GM23338 (cell line): Measurements from ENCODE around the gene AQP3. TPM values are rescaled to one million over a fixed set of nuclear protein-coding genes. Genes with fewer than 3 reads are reported as not detected.

Source experiments
- ATAC-seq: fragments of 200-7000 bp; cut with Tn5 transposase; 3 replicates; pipeline ENCODE4 v1.9.1; 2020
- DNase-seq: peaks from one replicate; pipeline ENCODE4 v3.0.0-alpha.2; 2015; ENCODE audit warnings: low spot score
- H2AFZ ChIP-seq: fragments of 200-600 bp; sonication (generic); 2 replicates; pipeline ENCODE4 v1.8.0; 2016; ENCODE audit warnings: antibody characterized with exemption, mild to moderate bottlenecking, moderate library complexity
- H3F3A ChIP-seq: fragments of 200-600 bp; sonication (generic); replicated peaks from 2 replicates; pipeline ENCODE4 v1.8.0; 2017; ENCODE audit warnings: antibody characterized with exemption, mixed run types, low read depth
- H3K27ac ChIP-seq: fragments of 200-600 bp; sonication (generic); 2 replicates; pipeline ENCODE4 v1.6.1; 2016; ENCODE audit warnings: low read depth
- H3K27me3 ChIP-seq: fragments of 200-600 bp; sonication (generic); 2 replicates; pipeline ENCODE4 v1.8.0; 2016; ENCODE audit warnings: mild to moderate bottlenecking, mixed run types, moderate library complexity; ENCODE audit not compliant: insufficient read depth
- H3K36me3 ChIP-seq: fragments of 200-600 bp; sonication (generic); 2 replicates; pipeline ENCODE4 v1.8.0; 2016; ENCODE audit warnings: mild to moderate bottlenecking; ENCODE audit not compliant: insufficient read depth
- H3K4me1 ChIP-seq: fragments of 200-600 bp; sonication (generic); 2 replicates; pipeline ENCODE4 v1.8.0; 2016; ENCODE audit warnings: mild to moderate bottlenecking, moderate library complexity; ENCODE audit not compliant: insufficient read depth
- H3K4me2 ChIP-seq: fragments of 200-600 bp; sonication (generic); 2 replicates; pipeline ENCODE4 v1.7.1; 2017; ENCODE audit warnings: mixed run types
- H3K4me3 ChIP-seq: fragments of 200-600 bp; sonication (generic); 2 replicates; pipeline ENCODE4 v1.6.1; 2016; ENCODE audit warnings: mixed run types
- H3K79me2 ChIP-seq: fragments of 200-600 bp; sonication (generic); replicated peaks from 2 replicates; pipeline ENCODE4 v1.8.0; 2017; ENCODE audit warnings: mild to moderate bottlenecking; ENCODE audit not compliant: insufficient read depth
- H3K9me2 ChIP-seq: fragments of 200-600 bp; sonication (generic); 2 replicates; pipeline ENCODE4 v1.8.0; 2017; ENCODE audit not compliant: insufficient read depth
- H4K20me1 ChIP-seq: fragments of 200-600 bp; sonication (generic); replicated peaks from 2 replicates; pipeline ENCODE4 v1.8.0; 2017; ENCODE audit warnings: mild to moderate bottlenecking; ENCODE audit not compliant: insufficient read depth
- H3K27ac Mint-ChIP-seq: 2 replicates; pipeline ENCODE4 v1.8.0; 2020; ENCODE audit warnings: inconsistent platforms, mild to moderate bottlenecking, moderate library complexity, mixed read lengths
- H3K27me3 Mint-ChIP-seq: 3 replicates; pipeline ENCODE4 v1.8.0; 2022; ENCODE audit warnings: low read depth, mild to moderate bottlenecking, moderate library complexity, mixed read lengths, inconsistent platforms; ENCODE audit not compliant: insufficient read depth, poor library complexity
- H3K36me3 Mint-ChIP-seq: 3 replicates; pipeline ENCODE4 v1.8.0; 2021; ENCODE audit warnings: low read depth, mild to moderate bottlenecking, inconsistent platforms, moderate library complexity, mixed read lengths
- H3K4me1 Mint-ChIP-seq: 3 replicates; pipeline ENCODE4 v1.8.0; 2020; ENCODE audit warnings: mild to moderate bottlenecking, inconsistent platforms, mixed read lengths
- H3K4me3 Mint-ChIP-seq: 3 replicates; pipeline ENCODE4 v1.8.0; 2021; ENCODE audit warnings: moderate library complexity, mild to moderate bottlenecking, inconsistent platforms, mixed read lengths
- H3K9me3 Mint-ChIP-seq: 3 replicates; pipeline ENCODE4 v1.8.0; 2020; ENCODE audit warnings: moderate library complexity, mild to moderate bottlenecking, inconsistent platforms, mixed read lengths
- CTCF ChIP-seq, 2 experiments: fragments of 200-600 bp in 1 of 2; sonication (generic) in 1 of 2; conservative IDR thresholded peaks; 2 replicates each; pipeline versions ENCODE4 v1.5.1 to v1.6.1; 2016 to 2017; ENCODE audit warnings: antibody characterized with exemption in 2 of 2, low read depth in 2 of 2, mild to moderate bottlenecking in 2 of 2, moderate library complexity in 1 of 2
- ETS1 ChIP-seq: IDR thresholded peaks from 2 replicates; pipeline ENCODE4 v1.6.1; 2016; ENCODE audit warnings: antibody characterized with exemption
- EZH2 ChIP-seq: fragments of 200-600 bp; sonication (generic); IDR thresholded peaks from one replicate; pipeline ENCODE4 v1.8.0; 2017; ENCODE audit warnings: antibody characterized with exemption, mild to moderate bottlenecking, low read depth; ENCODE audit not compliant: unreplicated experiment
- JUNB ChIP-seq: IDR thresholded peaks from one replicate; pipeline ENCODE4 v1.6.1; 2016; ENCODE audit warnings: antibody characterized with exemption; ENCODE audit not compliant: unreplicated experiment
- POLR2AphosphoS5 ChIP-seq: IDR thresholded peaks from 2 replicates; pipeline ENCODE4 v1.6.1; 2016; ENCODE audit warnings: antibody characterized with exemption, low read depth
- REST ChIP-seq: IDR thresholded peaks from one replicate; pipeline ENCODE4 v1.6.1; 2018; ENCODE audit warnings: antibody characterized with exemption; ENCODE audit not compliant: unreplicated experiment
- ZNF331 ChIP-seq: fragments of 250-450 bp; sonication (Bioruptor Pico); IDR thresholded peaks from 2 replicates; pipeline ENCODE4 v1.5.0; 2020; ENCODE audit warnings: low read depth, mild to moderate bottlenecking, moderate library complexity
- ZNF462 ChIP-seq: fragments of 250-450 bp; sonication (Bioruptor Pico); IDR thresholded peaks from 2 replicates; pipeline ENCODE4 v1.5.0; 2020; ENCODE audit warnings: mild to moderate bottlenecking, moderate library complexity
- polyA plus RNA-seq: library from polyadenylated mRNA; unstranded; fragments of >200 nt; fragmentation: Nextera tagmentation; extraction: Ambion mirVana; gene quantifications from 2 replicates; pipeline ENCODE4 v1.2.1, GENCODE V29; 2016
- total RNA-seq: library from RNA; depleted of rRNA; stranded (reverse); fragments of >200 nt; shearing (Covaris generic); gene quantifications from 2 replicates; pipeline ENCODE4 v1.2.3, GENCODE V29; 2014

Gene AQP3
- total and polyA plus RNA-seq, 2 experiments from 2014 or later = 1.4 to 3.5 TPM

GRCh38 chr9:33442125-33442524 lies 5.3 kb downstream of the AQP3 start (continued):
- TF ChIP-seq REST = no peak

GRCh38 chr9:33440609-33441008 lies 6.8 kb downstream of the AQP3 start:
- Histone ChIP-seq H3K4me3 (no peak overlapping the region), H3K27me3 (no peaks in the 10 kb centered on the region), H3K9me2 (no peaks in the 10 kb centered on the region), H3K4me1 (peaks cover 5% of the 10 kb centered on the region), H3F3A (no peaks in the 10 kb centered on the region), H3K79me2 (no peaks in the 10 kb centered on the region), H3K4me2 (no peak overlapping the region), H4K20me1 (no peaks in the 10 kb centered on the region), H2AFZ (no peak overlapping the region), H3K27ac (no peak overlapping the region), H3K36me3 (no peaks in the 10 kb centered on the region)
- no peak overlapping the region for H3K4me3 Mint-ChIP-seq
- DNase-seq (no peak), ATAC-seq (no peak)
- H3K27ac Mint-ChIP-seq = no peak overlapping the region
- H3K4me1 Mint-ChIP-seq = peaks cover 25% of the 10 kb centered on the region
- H3K9me3 Mint-ChIP-seq = no peaks in the 10 kb centered on the region
- peaks cover 14% of the 10 kb centered on the region for H3K27me3 Mint-ChIP-seq
- H3K36me3 Mint-ChIP-seq = no peaks in the 10 kb centered on the region
- TF ChIP-seq REST = no peak
- no peak for TF ChIP-seq JUNB
- TF ChIP-seq EZH2 = no peak
- TF ChIP-seq ETS1 = no peak
- no peak for TF ChIP-seq ZNF462 (CRISPR knock-in tag)
- TF ChIP-seq CTCF (conservative IDR thresholded peaks at IDR 0.05; ENCODE audit: low read depth in 2 of 2) = no peak
- TF ChIP-seq ZNF331 (CRISPR knock-in tag) = no peak
- no peak for TF ChIP-seq POLR2AphosphoS5
